Measurements from ENCODE around the gene SENP2.
"Not testable (repeated sequence)": the region's sequence is repeated elsewhere in the genome, so short reads cannot be mapped to it uniquely, and the experiment has no call there.

SENP2 gene

GRCh38 chr3:185631108-185631507 is 45.0 kb downstream of the SENP2 start:
- Histone ChIP-seq H3K4me3 (ENCODE audit: low read length in 2 of 2) (no peak overlapping the region), H3K4me1 (ENCODE audit: control insufficient read depth, insufficient read depth, low read length) (no peaks in the 10 kb centered on the region), H3K36me3 (ENCODE audit: control insufficient read depth in 2 of 2, insufficient read depth in 2 of 2, low read length in 2 of 2) (peaks cover 10% of the 10 kb centered on the region in 2 donors), H3K9me3 (ENCODE audit: control insufficient read depth in 2 of 2, low read length in 2 of 2) (no peaks in the 10 kb centered on the region), H3K9ac (ENCODE audit: low read length in 2 of 2) (no peak overlapping the region), H3K27ac (ENCODE audit: low read length) (no peak overlapping the region), H3K27me3 (ENCODE audit: control insufficient read depth in 1 of 2, insufficient read depth in 2 of 2, low read length in 2 of 2) (no peaks in the 10 kb centered on the region)

- H3K36me3 ChIP-seq (ENCODE audit: control insufficient read depth in 2 of 2, insufficient read depth in 2 of 2, low read length in 2 of 2): peaks cover 10% of the 10 kb centered on the region in 2 donors
- H3K4me3 ChIP-seq (ENCODE audit: low read length in 2 of 2): no peak overlapping the region
- no peak overlapping the region for H3K27ac ChIP-seq (ENCODE audit: low read length)
- H3K9ac ChIP-seq (ENCODE audit: low read length in 2 of 2): no peak overlapping the region
- H3K4me1 ChIP-seq (ENCODE audit: control insufficient read depth, insufficient read depth, low read length): no peaks in the 10 kb centered on the region
- no peaks in the 10 kb centered on the region for H3K27me3 ChIP-seq (ENCODE audit: control insufficient read depth in 1 of 2, insufficient read depth in 2 of 2, low read length in 2 of 2)
- H3K9me3 ChIP-seq (ENCODE audit: control insufficient read depth in 2 of 2, low read length in 2 of 2): no peaks in the 10 kb centered on the region
Observed at GRCh38 chr3:185631508-185632206, 45.6 kb downstream of the SENP2 start.

- H3K4me1 ChIP-seq (ENCODE audit: control insufficient read depth, insufficient read depth, low read length): no peaks in the 10 kb centered on the region
- no peaks in the 10 kb centered on the region for H3K9me3 ChIP-seq (ENCODE audit: control insufficient read depth in 2 of 2, low read length in 2 of 2)
- no peak overlapping the region for H3K4me3 ChIP-seq (ENCODE audit: low read length in 2 of 2)
- H3K36me3 ChIP-seq (ENCODE audit: control insufficient read depth in 2 of 2, insufficient read depth in 2 of 2, low read length in 2 of 2): peaks cover 10% of the 10 kb centered on the region in 2 donors
- no peak overlapping the region for H3K27ac ChIP-seq (ENCODE audit: low read length)
- H3K27me3 ChIP-seq (ENCODE audit: control insufficient read depth in 1 of 2, insufficient read depth in 2 of 2, low read length in 2 of 2): no peaks in the 10 kb centered on the region
- no peak overlapping the region for H3K9ac ChIP-seq (ENCODE audit: low read length in 2 of 2)
Observed at GRCh38 chr3:185632996-185633395, 46.9 kb downstream of the SENP2 start.

GRCh38 chr3:185637388-185637787 is 51.3 kb downstream of the SENP2 start:
- H3K9me3 ChIP-seq (ENCODE audit: control insufficient read depth in 2 of 2, low read length in 2 of 2): no peaks in the 10 kb centered on the region
- no peak overlapping the region for H3K27ac ChIP-seq (ENCODE audit: low read length)
- H3K4me1 ChIP-seq (ENCODE audit: control insufficient read depth, insufficient read depth, low read length): no peaks in the 10 kb centered on the region
- no peaks in the 10 kb centered on the region for H3K27me3 ChIP-seq (ENCODE audit: control insufficient read depth in 1 of 2, insufficient read depth in 2 of 2, low read length in 2 of 2)
- no peak overlapping the region for H3K9ac ChIP-seq (ENCODE audit: low read length in 2 of 2)
- H3K4me3 ChIP-seq (ENCODE audit: low read length in 2 of 2): no peak overlapping the region
- H3K36me3 ChIP-seq (ENCODE audit: control insufficient read depth in 2 of 2, insufficient read depth in 2 of 2, low read length in 2 of 2): no peaks in the 10 kb centered on the region

- not testable (repeated sequence) for H3K4me3 ChIP-seq (ENCODE audit: low read length in 2 of 2); H3K9ac ChIP-seq (ENCODE audit: low read length in 2 of 2); H3K36me3 ChIP-seq (ENCODE audit: control insufficient read depth in 2 of 2, insufficient read depth in 2 of 2, low read length in 2 of 2); H3K27ac ChIP-seq (ENCODE audit: low read length); H3K4me1 ChIP-seq (ENCODE audit: control insufficient read depth, insufficient read depth, low read length); H3K9me3 ChIP-seq (ENCODE audit: control insufficient read depth in 2 of 2, low read length in 2 of 2); H3K27me3 ChIP-seq (ENCODE audit: control insufficient read depth in 1 of 2, insufficient read depth in 2 of 2, low read length in 2 of 2)
Observed at GRCh38 chr3:185638651-185639050, 52.6 kb downstream of the SENP2 start.

- no peak overlapping the region for H3K9ac ChIP-seq (ENCODE audit: low read length in 2 of 2)
- no peaks in the 10 kb centered on the region for H3K4me1 ChIP-seq (ENCODE audit: control insufficient read depth, insufficient read depth, low read length)
- H3K36me3 ChIP-seq (ENCODE audit: control insufficient read depth in 2 of 2, insufficient read depth in 2 of 2, low read length in 2 of 2): no peaks in the 10 kb centered on the region
- no peak overlapping the region for H3K27ac ChIP-seq (ENCODE audit: low read length)
- no peak overlapping the region for H3K4me3 ChIP-seq (ENCODE audit: low read length in 2 of 2)
- peaks cover 0 to 4% of the 10 kb centered on the region in 2 donors for H3K27me3 ChIP-seq (ENCODE audit: control insufficient read depth in 1 of 2, insufficient read depth in 2 of 2, low read length in 2 of 2)
- no peaks in the 10 kb centered on the region for H3K9me3 ChIP-seq (ENCODE audit: control insufficient read depth in 2 of 2, low read length in 2 of 2)
Observed at GRCh38 chr3:185639632-185640206, 53.6 kb downstream of the SENP2 start.

- Histone ChIP-seq H3K4me3 (ENCODE audit: low read length in 2 of 2) (no peak overlapping the region), H3K27me3 (ENCODE audit: control insufficient read depth in 1 of 2, insufficient read depth in 2 of 2, low read length in 2 of 2) (peaks cover 0 to 4% of the 10 kb centered on the region in 2 donors), H3K27ac (ENCODE audit: low read length) (no peak overlapping the region), H3K36me3 (ENCODE audit: control insufficient read depth in 2 of 2, insufficient read depth in 2 of 2, low read length in 2 of 2) (no peaks in the 10 kb centered on the region), H3K9me3 (ENCODE audit: control insufficient read depth in 2 of 2, low read length in 2 of 2) (no peaks in the 10 kb centered on the region), H3K9ac (ENCODE audit: low read length in 2 of 2) (no peak overlapping the region), H3K4me1 (ENCODE audit: control insufficient read depth, insufficient read depth, low read length) (no peaks in the 10 kb centered on the region)
Observed at GRCh38 chr3:185640308-185640707, 54.2 kb downstream of the SENP2 start.

GRCh38 chr3:185645191-185645590 is 59.1 kb downstream of the SENP2 start:
- not testable (repeated sequence) for H3K27ac ChIP-seq (ENCODE audit: low read length); H3K9me3 ChIP-seq (ENCODE audit: control insufficient read depth in 2 of 2, low read length in 2 of 2); H3K27me3 ChIP-seq (ENCODE audit: control insufficient read depth in 1 of 2, insufficient read depth in 2 of 2, low read length in 2 of 2); H3K4me1 ChIP-seq (ENCODE audit: control insufficient read depth, insufficient read depth, low read length); H3K36me3 ChIP-seq (ENCODE audit: control insufficient read depth in 2 of 2, insufficient read depth in 2 of 2, low read length in 2 of 2); H3K9ac ChIP-seq (ENCODE audit: low read length in 2 of 2); H3K4me3 ChIP-seq (ENCODE audit: low read length in 2 of 2)

GRCh38 chr3:185645596-185646381 is 59.7 kb downstream of the SENP2 start:
- no peak overlapping the region for H3K4me3 ChIP-seq (ENCODE audit: low read length in 2 of 2)
- H3K27me3 ChIP-seq (ENCODE audit: control insufficient read depth in 1 of 2, insufficient read depth in 2 of 2, low read length in 2 of 2): peaks cover 2 to 4% of the 10 kb centered on the region in 2 donors
- no peak overlapping the region for H3K27ac ChIP-seq (ENCODE audit: low read length)
- H3K4me1 ChIP-seq (ENCODE audit: control insufficient read depth, insufficient read depth, low read length): peaks cover 3% of the 10 kb centered on the region
- H3K36me3 ChIP-seq (ENCODE audit: control insufficient read depth in 2 of 2, insufficient read depth in 2 of 2, low read length in 2 of 2): no peaks in the 10 kb centered on the region
- H3K9me3 ChIP-seq (ENCODE audit: control insufficient read depth in 2 of 2, low read length in 2 of 2): no peaks in the 10 kb centered on the region
- no peak overlapping the region for H3K9ac ChIP-seq (ENCODE audit: low read length in 2 of 2)

GRCh38 chr3:185646382-185647133 is 60.5 kb downstream of the SENP2 start:
- H3K4me1 ChIP-seq (ENCODE audit: control insufficient read depth, insufficient read depth, low read length): peaks cover 3% of the 10 kb centered on the region
- H3K27me3 ChIP-seq (ENCODE audit: control insufficient read depth in 1 of 2, insufficient read depth in 2 of 2, low read length in 2 of 2): peaks cover 2 to 4% of the 10 kb centered on the region in 2 donors
- no peak overlapping the region for H3K27ac ChIP-seq (ENCODE audit: low read length)
- no peak overlapping the region for H3K4me3 ChIP-seq (ENCODE audit: low read length in 2 of 2)
- no peak overlapping the region for H3K9ac ChIP-seq (ENCODE audit: low read length in 2 of 2)
- H3K36me3 ChIP-seq (ENCODE audit: control insufficient read depth in 2 of 2, insufficient read depth in 2 of 2, low read length in 2 of 2): no peaks in the 10 kb centered on the region
- H3K9me3 ChIP-seq (ENCODE audit: control insufficient read depth in 2 of 2, low read length in 2 of 2): no peaks in the 10 kb centered on the region
